ENCODE data around the gene DMRTB1.
"Not testable (repeated sequence)": the region's sequence is repeated elsewhere in the genome, so short reads cannot be mapped to it uniquely, and the experiment has no call there.

The DMRTB1 gene

GRCh38 chr1:53459321-53460175, at the start of gene DMRTB1:
DMRTB1 (plus strand) TSS chr1:53459399; CDS start chr1:53459454, 55 bp downstream.
- no peak for DNase-seq

GRCh38 chr1:53409695-53410094, 49.5 kb upstream of the DMRTB1 start:
- no peak for DNase-seq

- no peak for DNase-seq
Measured at GRCh38 chr1:53410100-53410541, 49.1 kb upstream of the DMRTB1 start.

- no peak for DNase-seq
Measured at GRCh38 chr1:53410701-53411100, 48.5 kb upstream of the DMRTB1 start.

GRCh38 chr1:53411541-53412152, 47.6 kb upstream of the DMRTB1 start:
- DNase-seq = no peak

- no peak for DNase-seq
Measured at GRCh38 chr1:53412285-53413174, 46.7 kb upstream of the DMRTB1 start.

GRCh38 chr1:53413175-53414001, 45.8 kb upstream of the DMRTB1 start:
- no peak for DNase-seq

- no peak for DNase-seq
Measured at GRCh38 chr1:53414632-53415031, 44.6 kb upstream of the DMRTB1 start.

GRCh38 chr1:53415432-53415831, 43.8 kb upstream of the DMRTB1 start:
- DNase-seq = no peak

- no peak for DNase-seq
Measured at GRCh38 chr1:53416269-53416813, 42.9 kb upstream of the DMRTB1 start.

GRCh38 chr1:53417074-53417511, 42.1 kb upstream of the DMRTB1 start:
- DNase-seq = no peak

GRCh38 chr1:53419034-53419433, 40.2 kb upstream of the DMRTB1 start:
- no peak for DNase-seq

GRCh38 chr1:53420341-53420740, 38.9 kb upstream of the DMRTB1 start:
- no peak for DNase-seq

GRCh38 chr1:53421208-53421607, 38.0 kb upstream of the DMRTB1 start:
- DNase-seq = no peak

- no peak for DNase-seq
Measured at GRCh38 chr1:53430261-53430660, 28.9 kb upstream of the DMRTB1 start.

GRCh38 chr1:53430779-53431178, 28.4 kb upstream of the DMRTB1 start:
- DNase-seq = no peak

- DNase-seq = no peak
Measured at GRCh38 chr1:53431244-53431643, 28.0 kb upstream of the DMRTB1 start.

GRCh38 chr1:53431805-53432565, 27.2 kb upstream of the DMRTB1 start:
- no peak for DNase-seq

GRCh38 chr1:53432611-53433010, 26.6 kb upstream of the DMRTB1 start:
- DNase-seq = no peak

GRCh38 chr1:53434405-53435007, 24.7 kb upstream of the DMRTB1 start:
- not testable (repeated sequence) for DNase-seq

GRCh38 chr1:53435151-53435550, 24.0 kb upstream of the DMRTB1 start:
- no peak for DNase-seq
